Measurements from ENCODE around the gene ZNF467.

GRCh38 chr7:149784251-149784608 lies 10.8 kb upstream of the ZNF467 start:
- TF ChIP-seq, protein P1, sequence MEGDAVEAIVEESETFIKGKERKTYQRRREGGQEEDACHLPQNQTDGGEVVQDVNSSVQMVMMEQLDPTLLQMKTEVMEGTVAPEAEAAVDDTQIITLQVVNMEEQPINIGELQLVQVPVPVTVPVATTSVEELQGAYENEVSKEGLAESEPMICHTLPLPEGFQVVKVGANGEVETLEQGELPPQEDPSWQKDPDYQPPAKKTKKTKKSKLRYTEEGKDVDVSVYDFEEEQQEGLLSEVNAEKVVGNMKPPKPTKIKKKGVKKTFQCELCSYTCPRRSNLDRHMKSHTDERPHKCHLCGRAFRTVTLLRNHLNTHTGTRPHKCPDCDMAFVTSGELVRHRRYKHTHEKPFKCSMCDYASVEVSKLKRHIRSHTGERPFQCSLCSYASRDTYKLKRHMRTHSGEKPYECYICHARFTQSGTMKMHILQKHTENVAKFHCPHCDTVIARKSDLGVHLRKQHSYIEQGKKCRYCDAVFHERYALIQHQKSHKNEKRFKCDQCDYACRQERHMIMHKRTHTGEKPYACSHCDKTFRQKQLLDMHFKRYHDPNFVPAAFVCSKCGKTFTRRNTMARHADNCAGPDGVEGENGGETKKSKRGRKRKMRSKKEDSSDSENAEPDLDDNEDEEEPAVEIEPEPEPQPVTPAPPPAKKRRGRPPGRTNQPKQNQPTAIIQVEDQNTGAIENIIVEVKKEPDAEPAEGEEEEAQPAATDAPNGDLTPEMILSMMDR (IDR thresholded peaks at IDR 0.05) = no peak
- TF ChIP-seq EZH2phosphoT487 (IDR thresholded peaks at IDR 0.05) (no peak), EZH2 (IDR thresholded peaks at IDR 0.05) (no peak)
